ENCODE measurements around the gene CSMD2.

- TF ChIP-seq CTCF (IDR thresholded peaks at IDR 0.05) = peak in 4 of 5 experiments; percentile 21 to 37 (median 30)
- no peak for TF ChIP-seq POLR2AphosphoS5 (IDR thresholded peaks at IDR 0.05)
- TF ChIP-seq POLR2A (IDR thresholded peaks at IDR 0.05) = no peak
Measured at GRCh38 chr1:34013958-34014737, 150.9 kb downstream of the CSMD2 start.

Data from transverse colon (tissue), 4 donors.